ENCODE results near the gene NUDT7. TPM values are rescaled to one million over a fixed set of nuclear protein-coding genes. Genes with fewer than 3 reads are reported as not detected.

Gene NUDT7
- total RNA-seq, 4 donors from 2014 or later = 6.8 to 16.2 (median 11.0) TPM

GRCh38 chr16:77679391-77679790 is 42.9 kb upstream of the NUDT7 start:
- TF ChIP-seq CTCF (IDR thresholded peaks at IDR 0.05) (no peak), POLR2A (IDR thresholded peaks at IDR 0.05; ENCODE audit: low read depth) (no peak), POLR2AphosphoS5 (IDR thresholded peaks at IDR 0.05) (no peak), EP300 (IDR thresholded peaks at IDR 0.05) (no peak)
- 72% methylated on average over 3 of the region's 3 CpGs for WGBS
- H3K27ac ChIP-seq (replicated peaks in 1 of 4) = no peak overlapping the region

GRCh38 chr16:77679901-77680300 is 42.4 kb upstream of the NUDT7 start:
- no peak for DNase-seq (ENCODE audit: extremely low spot score)
- peaks cover 0 to 8% (median 0%) of the 10 kb centered on the region in 4 donors for H3K27me3 ChIP-seq
- H3K36me3 ChIP-seq = no peaks in the 10 kb centered on the region
- WGBS = 33% methylated on average over 3 of the region's 3 CpGs
- intact Hi-C loops (cut with DNase I) = no loop called here
- no peak overlapping the region for H3K27ac ChIP-seq (replicated peaks in 1 of 4)
- TF ChIP-seq EP300 (IDR thresholded peaks at IDR 0.05) (no peak), POLR2A (IDR thresholded peaks at IDR 0.05; ENCODE audit: low read depth) (no peak), POLR2AphosphoS5 (IDR thresholded peaks at IDR 0.05) (no peak), CTCF (IDR thresholded peaks at IDR 0.05) (no peak)
- H3K4me1 ChIP-seq = peaks cover 0 to 11% (median 2%) of the 10 kb centered on the region in 4 donors
- no peaks in the 10 kb centered on the region for H3K9me3 ChIP-seq
- no peak overlapping the region for H3K4me3 ChIP-seq

More at GRCh38 chr16:77679391-77679790, 42.9 kb upstream of the NUDT7 start:
- peaks cover 0 to 11% (median 2%) of the 10 kb centered on the region in 4 donors for H3K4me1 ChIP-seq
- H3K27me3 ChIP-seq = peaks cover 0 to 3% (median 0%) of the 10 kb centered on the region in 4 donors
- DNase-seq (ENCODE audit: extremely low spot score) = no peak
- no peaks in the 10 kb centered on the region for H3K36me3 ChIP-seq
- no peaks in the 10 kb centered on the region for H3K9me3 ChIP-seq
- intact Hi-C loops (cut with DNase I) = no loop called here
- no peak overlapping the region for H3K4me3 ChIP-seq

GRCh38 chr16:77680496-77680895 is 41.8 kb upstream of the NUDT7 start:
- H3K9me3 ChIP-seq = no peaks in the 10 kb centered on the region
- peaks cover 0 to 5% (median 2%) of the 10 kb centered on the region in 4 donors for H3K4me1 ChIP-seq
- no peak overlapping the region for H3K27ac ChIP-seq (replicated peaks in 1 of 4)
- peaks cover 0 to 14% (median 0%) of the 10 kb centered on the region in 4 donors for H3K27me3 ChIP-seq
- H3K4me3 ChIP-seq = no peak overlapping the region
- intact Hi-C loops (cut with DNase I) = no loop called here
- 98% methylated on average over 3 of the region's 3 CpGs for WGBS
- no peak for DNase-seq (ENCODE audit: extremely low spot score)
- no peaks in the 10 kb centered on the region for H3K36me3 ChIP-seq
- TF ChIP-seq CTCF (IDR thresholded peaks at IDR 0.05) (no peak), POLR2A (IDR thresholded peaks at IDR 0.05; ENCODE audit: low read depth) (no peak), EP300 (IDR thresholded peaks at IDR 0.05) (no peak), POLR2AphosphoS5 (IDR thresholded peaks at IDR 0.05) (no peak)

- peaks cover 0 to 29% (median 0%) of the 10 kb centered on the region in 4 donors for H3K27me3 ChIP-seq
- no peak overlapping the region for H3K27ac ChIP-seq (replicated peaks in 1 of 4)
- H3K9me3 ChIP-seq = no peaks in the 10 kb centered on the region
- no peaks in the 10 kb centered on the region for H3K36me3 ChIP-seq
- no peak overlapping the region for H3K4me3 ChIP-seq
- 61% methylated on average over 10 of the region's 10 CpGs for WGBS
- intact Hi-C loops (cut with DNase I) = no loop called here
- no peak for DNase-seq (ENCODE audit: extremely low spot score)
- H3K4me1 ChIP-seq = no peaks in the 10 kb centered on the region
- TF ChIP-seq POLR2A (IDR thresholded peaks at IDR 0.05; ENCODE audit: low read depth) (no peak), CTCF (IDR thresholded peaks at IDR 0.05) (no peak), POLR2AphosphoS5 (IDR thresholded peaks at IDR 0.05) (no peak), EP300 (IDR thresholded peaks at IDR 0.05) (no peak)
Observed at GRCh38 chr16:77682586-77682985, 39.7 kb upstream of the NUDT7 start.

Data from esophagus muscularis mucosa (tissue), 4 donors.